GM21526 (cell line): Measurements from ENCODE around the gene WNT4.

Experiments
- ATAC-seq: cut with Tn5 transposase; IDR thresholded peaks from one replicate; pipeline ENCODE4 v1.9.1; 2021; ENCODE audit warnings: moderate library complexity; ENCODE audit not compliant: unreplicated experiment, low FRiP score

Gene WNT4

GRCh38 chr1:22132517-22133235 is 10.2 kb downstream of the WNT4 start:
- ATAC-seq, result no peak

GRCh38 chr1:22131875-22132486 is 10.9 kb downstream of the WNT4 start:
- ATAC-seq, result no peak

- ATAC-seq, result no peak
Measured at GRCh38 chr1:22131062-22131461, 11.8 kb downstream of the WNT4 start.

- ATAC-seq, result no peak
Measured at GRCh38 chr1:22129501-22130117, 13.3 kb downstream of the WNT4 start.

- no peak for ATAC-seq
Measured at GRCh38 chr1:22128392-22128791, 14.5 kb downstream of the WNT4 start.

GRCh38 chr1:22127731-22128130 is 15.2 kb downstream of the WNT4 start:
- ATAC-seq, result no peak

GRCh38 chr1:22127248-22127647 is 15.6 kb downstream of the WNT4 start:
- ATAC-seq, result no peak

- ATAC-seq, result no peak
Measured at GRCh38 chr1:22126531-22126930, 16.4 kb downstream of the WNT4 start.

- ATAC-seq, result no peak
Measured at GRCh38 chr1:22124592-22125229, 18.2 kb downstream of the WNT4 start.

- no peak for ATAC-seq
Measured at GRCh38 chr1:22123901-22124404, 18.9 kb downstream of the WNT4 start.

GRCh38 chr1:22123071-22123390 is 19.9 kb downstream of the WNT4 start:
- no peak for ATAC-seq

GRCh38 chr1:22122273-22123070 is 20.4 kb downstream of the WNT4 start:
- no peak for ATAC-seq

GRCh38 chr1:22121421-22121911 is 21.4 kb downstream of the WNT4 start:
- ATAC-seq, result no peak

- no peak for ATAC-seq
Measured at GRCh38 chr1:22120469-22120790, 22.5 kb downstream of the WNT4 start.

- ATAC-seq, result no peak
Measured at GRCh38 chr1:22119626-22120468, 23.1 kb downstream of the WNT4 start.

- ATAC-seq, result no peak
Measured at GRCh38 chr1:22118291-22118992, 24.5 kb downstream of the WNT4 start.

- ATAC-seq, result no peak
Measured at GRCh38 chr1:22117851-22118250, 25.0 kb downstream of the WNT4 start.

- ATAC-seq, result no peak
Measured at GRCh38 chr1:22117238-22117637, 25.7 kb downstream of the WNT4 start.

- ATAC-seq, result no peak
Measured at GRCh38 chr1:22115286-22115685, 27.6 kb downstream of the WNT4 start.
